Cerebellar cortex (tissue), 1 donor: ENCODE results near the gene TCP11L1.
A peak's percentile ranks its signal among the peaks of the same experiment; 100 is the strongest.
"Not testable (repeated sequence)": the region's sequence is repeated elsewhere in the genome, so short reads cannot be mapped to it uniquely, and the experiment has no call there.

Source experiments
- DNase-seq: peaks from one replicate; pipeline ENCODE4 v3.0.0-alpha.2; 2015; ENCODE audit warnings: low spot score

The TCP11L1 gene

GRCh38 chr11:33067294-33067693 is 27.9 kb downstream of the TCP11L1 start:
- DNase-seq = no peak

GRCh38 chr11:33068611-33069340 is 29.4 kb downstream of the TCP11L1 start:
- DNase-seq = no peak

GRCh38 chr11:33072465-33072864 is 33.1 kb downstream of the TCP11L1 start:
- DNase-seq = no peak

- no peak for DNase-seq
These were observed 44.5 kb downstream of the TCP11L1 start for GRCh38 chr11:33083918-33084317.

- DNase-seq = peak; percentile 5
These were observed 46.6 kb downstream of the TCP11L1 start for GRCh38 chr11:33086017-33086416.

GRCh38 chr11:33089776-33090175 is 50.4 kb downstream of the TCP11L1 start:
- no peak for DNase-seq

GRCh38 chr11:33094157-33094556 is 54.8 kb downstream of the TCP11L1 start:
- no peak for DNase-seq

GRCh38 chr11:33103836-33104235 is 64.5 kb downstream of the TCP11L1 start:
- DNase-seq = no peak

- DNase-seq = no peak
These were observed 70.0 kb downstream of the TCP11L1 start for GRCh38 chr11:33109294-33109895.

GRCh38 chr11:33110083-33110482 is 70.7 kb downstream of the TCP11L1 start:
- no peak for DNase-seq

- DNase-seq = no peak
These were observed 77.2 kb downstream of the TCP11L1 start for GRCh38 chr11:33116535-33116934.

- not testable (repeated sequence) for DNase-seq
These were observed 83.3 kb downstream of the TCP11L1 start for GRCh38 chr11:33122696-33123095.
